HepG2 (cell line): ENCODE measurements around the gene TMEM151A. TPM values are rescaled to one million over a fixed set of nuclear protein-coding genes. Genes with fewer than 3 reads are reported as not detected.

Experiments
- HNF4G ChIP-seq, 2 experiments: sonication (generic) in 1 of 2; formaldehyde crosslinking in 1 of 2; IDR thresholded peaks; 2 replicates each; pipeline versions ENCODE4 v1.4.0 to v1.6.1; 2011 to 2020; ENCODE audit warnings: borderline replicate concordance in 2 of 2, low read depth in 2 of 2, mild to moderate bottlenecking in 2 of 2, low read length in 1 of 2, missing genetic modification reagents in 1 of 2, moderate library complexity in 1 of 2
- MYPOP ChIP-seq: sonication (generic); formaldehyde crosslinking; IDR thresholded peaks from 2 replicates; pipeline ENCODE4 v1.8.1; 2023; ENCODE audit warnings: mild to moderate bottlenecking, moderate library complexity, missing genetic modification reagents
- PRDM4 ChIP-seq: sonication (generic); formaldehyde crosslinking; IDR thresholded peaks from 2 replicates; pipeline ENCODE4 v1.9.0; 2021; ENCODE audit warnings: missing genetic modification reagents, borderline replicate concordance
- ZFP62 ChIP-seq: sonication (generic); formaldehyde crosslinking; IDR thresholded peaks from 2 replicates; pipeline ENCODE4 v1.4.0; 2020; ENCODE audit warnings: missing genetic modification reagents
- ZNF280D ChIP-seq: sonication (generic); formaldehyde crosslinking; IDR thresholded peaks from 2 replicates; pipeline ENCODE4 v1.5.1; 2020; ENCODE audit warnings: mild to moderate bottlenecking, missing genetic modification reagents
- polyA plus RNA-seq, 8 experiments: library from polyadenylated mRNA; depleted of rRNA in 3 of 8; stranded (reverse) in 7 of 8; unstranded in 1 of 8; fragments of >200 nt; fragmentation: Illumina TruSeq in 4 of 8; extraction: Trizol in 4 of 8; gene quantifications; 2 replicates each; pipeline versions ENCODE4 v1.2.1 to v1.2.3, GENCODE V29; 2011 to 2016; ENCODE audit warnings: low read depth in 4 of 8, missing spikeins in 1 of 8, mixed read lengths in 1 of 8; ENCODE audit not compliant: insufficient read depth in 1 of 8
- total RNA-seq, 5 experiments: library from RNA; depleted of rRNA; stranded (reverse); fragments of >200 nt; fragmentation: Illumina TruSeq; extraction: Trizol; gene quantifications; 2 replicates each; pipeline ENCODE4 v1.2.3, GENCODE V29; 2016; ENCODE audit warnings: low read depth in 1 of 5

Gene TMEM151A
- total and polyA plus RNA-seq, 2 of the 13 experiments (the other 11 are each of a cell fraction or from before 2014, with no cell fraction given) = 0.18 to 0.33 TPM

GRCh38 chr11:66335531-66336233 lies 44.0 kb downstream of the TMEM151A start (continued):
- TF ChIP-seq PRDM4 (no peak), MYPOP (no peak), ZNF280D (CRISPR knock-in tag) (no peak), HNF4G (IDR thresholded peaks at IDR 0.05; ENCODE audit: borderline replicate concordance, low read depth, low read length) (no peak), HNF4G (CRISPR knock-in tag; IDR thresholded peaks at IDR 0.05; ENCODE audit: borderline replicate concordance, low read depth) (no peak), ZFP62 (CRISPR knock-in tag) (no peak)
